Measurements from ENCODE around the gene TSEN54.
"Not testable (repeated sequence)": the region's sequence is repeated elsewhere in the genome, so short reads cannot be mapped to it uniquely, and the experiment has no call there.

The TSEN54 gene

DNA sequence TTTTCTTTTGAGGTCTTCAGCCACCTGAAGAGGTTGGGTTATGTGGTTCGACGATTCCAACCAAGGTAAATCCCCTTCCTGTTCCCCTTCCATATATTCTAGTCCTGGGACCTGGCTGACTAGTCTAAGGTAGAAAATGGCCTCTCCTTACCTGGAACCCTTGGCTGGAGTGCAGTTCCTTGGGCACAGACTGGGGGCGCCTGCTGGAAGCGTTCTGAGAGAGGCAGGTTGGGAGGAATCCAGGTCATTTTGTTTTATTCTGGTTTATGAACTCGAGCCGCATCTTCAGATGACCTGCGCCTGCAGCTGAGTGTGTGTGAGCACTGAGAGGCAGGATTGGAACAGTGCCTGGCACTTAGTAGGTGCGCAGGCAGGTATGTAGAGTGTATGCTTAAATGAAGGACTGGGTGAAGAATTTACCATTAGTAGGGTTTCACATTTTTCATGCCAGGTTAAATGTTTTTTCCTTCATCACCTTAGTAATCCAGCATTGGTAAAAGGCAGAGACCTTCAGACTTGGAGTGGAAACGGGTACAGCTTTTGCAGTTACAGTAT lies 2.7 kb downstream of the TSEN54 start:
- no peak for DNase-seq (ENCODE audit: low read depth)

DNA sequence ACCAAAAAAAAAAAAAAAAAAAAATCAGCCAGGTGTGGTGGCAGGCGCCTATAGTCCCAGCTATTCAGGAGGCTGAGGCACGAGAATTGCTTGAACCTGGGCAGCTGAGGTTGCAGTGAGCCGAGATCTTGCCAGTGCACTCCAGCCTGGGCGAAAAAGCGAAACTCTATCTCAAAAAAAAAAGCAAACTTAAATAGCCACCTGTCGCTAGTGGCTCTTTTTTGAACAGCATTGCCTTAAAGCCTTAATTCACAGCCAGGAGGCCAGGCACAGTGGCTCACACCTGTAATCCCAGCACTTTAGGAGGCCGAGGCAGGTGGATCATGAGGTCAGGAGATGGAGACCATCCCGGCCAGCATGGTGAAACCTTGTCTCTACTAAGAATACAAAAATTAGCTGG lies 4.1 kb downstream of the TSEN54 start:
- DNase-seq (ENCODE audit: low read depth), result not testable (repeated sequence)

DNA sequence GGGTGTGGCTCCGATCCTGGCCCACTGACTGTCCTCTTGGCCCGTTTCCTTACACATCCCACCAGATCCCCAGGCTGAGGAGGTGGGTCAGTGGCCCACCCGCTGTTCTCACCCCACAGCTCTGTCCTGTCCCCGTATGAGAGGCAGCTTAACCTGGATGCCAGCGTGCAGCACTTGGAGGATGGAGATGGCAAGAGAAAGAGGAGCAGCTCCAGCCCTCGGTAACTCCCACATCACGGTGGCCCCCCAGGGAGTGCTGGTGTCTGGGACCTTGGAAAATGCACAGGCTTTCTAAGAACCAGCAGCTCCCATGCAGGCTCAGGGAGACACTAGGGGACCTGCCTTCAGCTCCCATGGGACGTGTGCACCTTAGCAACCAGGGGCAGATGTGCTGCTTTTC lies 5.0 kb downstream of the TSEN54 start:
- no peak for DNase-seq (ENCODE audit: low read depth)

DNA sequence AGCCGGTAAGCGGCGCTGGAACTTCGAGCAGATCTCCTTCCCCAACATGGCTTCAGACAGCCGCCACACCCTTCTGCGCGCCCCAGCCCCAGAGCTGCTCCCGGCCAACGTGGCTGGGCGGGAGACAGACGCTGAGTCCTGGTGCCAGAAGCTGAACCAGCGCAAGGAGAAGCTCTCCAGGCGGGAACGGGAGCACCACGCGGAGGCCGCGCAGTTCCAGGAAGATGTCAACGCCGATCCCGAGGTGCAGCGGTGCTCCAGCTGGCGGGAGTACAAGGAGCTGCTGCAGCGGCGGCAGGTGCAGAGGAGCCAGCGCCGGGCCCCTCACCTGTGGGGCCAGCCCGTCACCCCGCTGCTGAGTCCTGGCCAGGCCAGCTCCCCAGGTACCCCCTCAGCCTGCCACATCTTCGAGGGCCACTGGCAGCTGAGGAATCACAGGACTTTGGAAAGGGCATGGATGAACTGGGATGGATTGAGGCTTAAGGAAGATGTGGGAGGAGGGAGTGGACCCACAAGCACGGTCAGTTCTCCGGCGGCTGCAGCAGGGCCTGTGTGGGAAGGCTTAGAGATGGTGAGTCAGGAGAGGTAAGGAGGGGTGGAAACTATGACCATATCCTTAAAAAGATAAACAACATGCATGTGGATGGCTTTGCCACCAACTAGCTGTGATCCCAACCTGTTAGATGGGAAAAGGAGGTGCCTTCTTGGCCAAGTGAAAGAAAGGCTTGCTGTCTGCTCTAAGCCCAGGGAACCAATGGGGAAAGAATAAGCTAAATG lies 5.8 kb downstream of the TSEN54 start:
- DNase-seq (ENCODE audit: low read depth), result no peak

DNA sequence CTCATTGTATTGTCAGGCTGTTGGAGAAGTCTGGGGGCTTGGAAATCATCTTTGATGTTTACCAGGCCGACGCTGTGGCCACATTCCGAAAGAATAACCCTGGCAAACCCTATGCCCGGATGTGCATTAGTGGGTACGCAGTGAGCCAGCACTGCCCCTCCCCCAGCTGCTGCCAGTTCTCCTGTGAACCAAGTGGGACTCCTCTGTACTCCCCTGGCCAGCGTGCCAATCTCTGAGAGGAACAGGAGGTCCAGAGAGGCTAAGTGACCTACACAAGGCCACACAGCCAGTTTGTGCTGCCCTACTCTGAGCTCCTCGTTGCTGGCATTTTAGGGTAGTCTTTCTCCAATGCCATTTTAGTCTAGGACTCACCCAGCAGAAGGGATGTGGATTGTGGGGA lies 7.3 kb downstream of the TSEN54 start:
- DNase-seq (ENCODE audit: low read depth), result no peak

DNA sequence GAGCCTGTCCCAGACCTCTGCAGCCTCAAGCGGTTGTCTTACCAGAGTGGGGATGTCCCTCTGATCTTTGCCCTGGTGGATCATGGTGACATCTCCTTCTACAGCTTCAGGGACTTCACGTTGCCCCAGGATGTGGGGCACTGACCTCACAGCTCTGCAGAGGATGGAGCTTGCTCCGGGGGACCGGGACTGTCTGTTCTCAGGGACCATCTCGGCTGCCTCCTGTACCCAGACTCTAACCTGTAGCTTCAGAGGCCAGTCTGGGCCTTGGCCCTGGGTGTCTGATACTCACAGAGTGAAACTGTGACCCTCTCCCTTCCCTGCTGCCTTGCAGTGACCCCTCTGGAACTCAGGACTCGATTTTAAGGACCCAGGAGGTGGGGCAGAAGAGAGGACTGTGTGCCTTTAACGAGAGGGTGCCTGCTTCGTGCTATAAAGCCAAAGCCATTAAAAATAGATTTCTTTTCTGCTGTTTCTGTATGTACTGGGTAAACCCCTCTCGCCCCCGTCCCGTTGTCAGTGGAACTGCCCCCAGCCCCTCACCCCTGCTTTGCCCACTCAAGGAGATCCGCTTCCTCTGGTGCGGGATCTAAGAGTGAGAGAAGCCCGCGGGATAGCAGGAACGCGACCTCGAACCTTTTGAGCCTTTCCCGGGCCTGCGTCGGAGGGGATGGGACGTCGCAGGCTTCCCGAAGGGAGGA lies 8.1 kb downstream of the TSEN54 start:
- no peak for DNase-seq (ENCODE audit: low read depth)

DNA sequence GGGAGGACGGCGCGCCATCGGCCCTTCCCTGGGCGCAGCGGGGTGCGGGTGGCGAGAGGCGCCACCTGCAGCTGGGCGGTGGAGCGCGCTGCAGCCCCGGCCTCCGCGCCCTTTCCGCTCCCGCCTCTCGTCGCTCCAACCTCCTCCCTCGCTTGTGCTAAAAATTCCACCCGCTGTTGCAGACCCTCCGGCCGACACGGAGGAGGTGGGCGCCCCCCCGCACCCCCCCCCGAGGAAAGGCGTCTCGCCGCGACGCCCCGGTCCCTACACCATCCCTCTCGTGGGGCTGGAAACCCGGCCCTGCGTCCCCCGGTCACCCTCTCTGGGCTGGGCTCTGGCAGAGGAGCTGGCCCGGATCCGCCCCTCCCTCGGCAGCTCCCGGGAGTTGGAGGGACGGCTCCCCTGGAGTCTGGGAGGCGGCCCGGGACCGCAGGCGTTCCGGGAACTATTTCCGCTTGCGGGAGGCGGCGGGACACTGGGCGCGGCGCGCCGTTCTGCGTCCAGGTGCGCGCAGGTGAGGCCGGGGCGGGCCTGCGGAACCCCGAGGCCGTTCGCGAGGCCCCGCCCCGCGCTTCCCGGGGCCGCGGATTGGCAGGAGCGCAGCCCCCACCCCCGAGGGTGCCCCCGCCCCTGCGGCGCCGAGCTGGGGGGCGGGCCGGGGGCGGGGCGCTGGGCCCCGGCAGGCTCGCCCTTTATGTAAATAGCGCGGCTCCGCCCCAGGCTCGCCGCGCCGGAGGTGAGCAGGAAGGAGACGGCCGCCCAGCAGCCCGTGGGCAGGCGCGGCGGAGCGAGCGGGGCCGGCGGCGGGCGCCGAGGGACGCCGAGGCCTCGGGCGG lies 8.9 kb downstream of the TSEN54 start, which contains the start of gene LLGL2:
TSS of gene LLGL2 (plus strand) at position 728 of the 836 bp plus-strand sequence. CDS start 17,730 bp downstream, outside the sequence.
- no peak for DNase-seq (ENCODE audit: low read depth)

DNA sequence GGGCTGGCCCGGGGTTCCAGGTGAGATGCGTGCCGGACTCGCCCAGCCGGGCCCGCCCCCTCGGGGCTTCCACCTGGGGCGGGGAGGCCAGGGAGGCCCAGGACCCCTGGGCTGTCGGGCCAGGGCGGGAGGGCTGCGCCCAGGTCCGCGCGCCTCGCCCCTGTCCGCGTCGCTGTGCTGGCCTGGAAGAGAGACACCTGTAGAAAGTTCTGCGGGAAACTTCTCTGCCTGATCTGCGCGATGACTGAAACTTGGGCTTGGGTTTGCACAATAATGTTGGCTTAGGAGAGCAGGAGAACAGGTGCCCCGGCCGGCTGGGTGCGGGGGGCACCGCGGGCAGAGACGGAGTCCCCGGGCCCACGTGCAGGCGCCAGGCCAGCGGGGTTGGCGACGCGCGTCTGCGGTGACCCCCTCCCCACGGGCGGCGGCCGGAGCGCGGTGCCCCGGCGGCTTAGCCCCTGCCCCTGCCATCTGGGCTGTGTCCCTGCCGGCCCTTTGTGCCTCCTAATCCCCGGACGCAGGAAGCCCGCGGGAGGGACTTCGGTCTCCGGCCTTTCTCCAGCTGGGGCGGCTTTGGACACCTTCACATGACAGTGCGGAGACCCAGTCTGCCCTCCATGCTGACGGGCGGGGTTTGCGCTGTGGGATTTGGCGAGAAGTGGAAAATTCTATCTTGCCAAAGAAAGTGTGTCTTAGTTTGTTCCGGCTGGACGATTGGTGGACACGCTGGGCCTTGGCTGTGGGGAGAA lies 9.7 kb downstream of the TSEN54 start:
- DNase-seq (ENCODE audit: low read depth), result no peak

DNA sequence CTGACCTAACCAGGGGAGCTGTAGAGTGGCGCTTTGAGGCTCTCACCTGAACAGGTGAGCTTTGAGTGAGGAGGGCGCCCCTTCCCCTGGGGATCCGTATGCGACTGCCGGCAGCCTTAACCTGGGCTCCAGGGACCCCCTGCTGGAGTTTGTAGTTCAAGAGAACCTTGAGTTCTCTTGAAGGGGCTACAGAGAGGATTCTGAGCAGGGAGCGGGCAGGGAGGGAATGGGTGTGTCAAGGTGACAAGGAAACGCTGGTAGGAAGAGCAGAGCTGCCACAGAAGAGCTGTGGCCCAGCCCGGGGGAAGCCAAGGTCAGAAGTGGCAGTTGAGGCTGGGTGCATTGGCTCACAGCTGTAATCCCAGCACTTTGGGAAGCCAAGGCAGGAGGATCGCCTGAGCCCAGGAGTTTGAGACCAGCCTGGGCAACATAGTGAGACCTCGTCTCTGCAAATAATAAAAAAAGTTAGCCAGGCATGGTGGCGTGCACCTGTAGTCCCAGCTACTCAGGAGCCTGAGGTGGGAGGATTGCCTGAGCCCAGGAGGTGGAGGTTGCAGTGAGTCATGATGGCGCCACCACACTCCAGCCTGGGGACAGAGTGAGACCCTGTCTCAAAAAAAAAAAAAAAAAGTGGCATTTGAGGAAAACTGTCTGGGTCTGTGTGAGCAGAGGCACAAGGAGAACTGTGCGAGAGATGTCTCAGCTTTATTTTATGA lies 10.4 kb downstream of the TSEN54 start:
- no peak for DNase-seq (ENCODE audit: low read depth)

DNA sequence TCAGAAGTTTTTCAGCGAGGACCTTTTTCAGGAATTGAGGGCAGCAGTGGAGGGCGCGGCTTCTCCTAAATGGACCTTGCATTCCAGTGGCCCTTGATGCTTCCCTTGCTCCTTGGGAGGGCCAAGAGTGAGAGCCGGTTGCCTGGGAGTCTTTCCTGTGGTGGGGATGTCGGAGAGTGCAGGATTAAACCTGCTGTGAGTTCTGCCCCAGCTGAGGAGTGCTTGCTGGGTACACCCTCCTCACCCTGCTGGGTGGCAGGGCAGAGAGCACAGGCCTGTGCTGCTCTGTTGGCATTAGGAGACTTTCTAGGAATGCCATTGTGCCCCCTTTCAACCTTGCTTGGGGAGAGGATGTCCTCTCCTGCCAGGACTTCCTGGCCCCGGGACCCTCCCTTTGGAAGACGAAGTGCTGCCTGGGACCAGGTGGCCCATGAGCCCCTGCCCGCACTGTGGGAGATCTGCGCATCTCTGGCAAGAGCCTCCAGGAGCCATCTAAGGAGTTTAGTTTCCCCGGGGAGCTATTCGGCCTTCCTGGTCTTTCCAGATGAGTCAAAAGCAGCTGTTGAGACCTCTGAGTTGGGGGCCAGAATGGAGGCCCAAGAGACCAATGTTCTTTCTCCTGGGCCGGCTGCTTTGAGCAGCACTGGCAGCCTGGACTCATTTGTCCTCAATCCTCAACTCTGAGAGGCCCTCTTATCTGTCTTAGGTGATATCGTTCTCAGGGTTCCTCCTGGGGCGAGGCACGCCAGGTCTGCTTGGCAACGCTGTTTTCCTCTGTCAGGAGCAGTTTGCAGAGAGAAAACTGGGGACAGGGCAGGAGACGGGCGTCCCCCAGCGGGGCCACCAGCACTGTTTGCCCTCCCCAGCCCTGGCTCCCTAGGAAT lies 14.8 kb downstream of the TSEN54 start:
- DNase-seq (ENCODE audit: low read depth), result no peak

DNA sequence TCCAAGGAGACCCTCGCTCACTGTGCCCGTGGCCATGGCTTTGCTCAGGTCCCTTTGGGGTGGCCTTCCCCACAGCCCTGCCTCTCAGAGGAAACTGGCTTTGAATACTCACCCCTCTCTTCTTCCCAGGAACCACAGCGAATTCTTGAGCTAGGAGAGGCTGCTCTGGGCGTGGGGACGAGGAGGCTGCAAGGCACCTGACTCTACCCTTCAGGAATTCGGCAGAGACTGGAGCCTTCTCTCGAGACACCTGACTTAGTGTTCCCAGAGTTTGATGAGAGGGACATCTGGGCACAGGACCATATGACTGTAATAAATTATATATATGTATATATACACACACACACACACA lies 15.4 kb downstream of the TSEN54 start:
- no peak for DNase-seq (ENCODE audit: low read depth)

DNA sequence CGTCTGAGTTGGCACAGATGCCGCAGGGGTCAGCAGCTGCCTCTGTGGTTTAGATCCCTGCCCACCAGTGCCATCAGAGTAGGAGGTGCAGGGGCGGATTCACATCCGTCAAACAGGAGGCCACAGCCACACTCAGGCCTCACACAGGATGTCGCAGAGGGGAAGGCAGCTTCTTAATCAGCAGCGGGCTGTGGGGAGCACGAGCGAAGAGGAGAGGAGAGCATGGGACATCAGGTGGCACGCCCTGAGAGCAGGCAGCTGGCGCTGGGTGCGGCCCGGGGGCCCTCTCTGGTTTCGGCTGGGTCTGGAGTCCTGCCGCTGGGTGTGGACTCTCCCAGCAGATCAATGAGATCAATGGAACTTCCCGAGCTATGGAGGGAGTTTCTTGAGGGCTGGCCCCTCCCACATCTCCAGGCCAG lies 18.8 kb downstream of the TSEN54 start:
- no peak for DNase-seq (ENCODE audit: low read depth)

DNA sequence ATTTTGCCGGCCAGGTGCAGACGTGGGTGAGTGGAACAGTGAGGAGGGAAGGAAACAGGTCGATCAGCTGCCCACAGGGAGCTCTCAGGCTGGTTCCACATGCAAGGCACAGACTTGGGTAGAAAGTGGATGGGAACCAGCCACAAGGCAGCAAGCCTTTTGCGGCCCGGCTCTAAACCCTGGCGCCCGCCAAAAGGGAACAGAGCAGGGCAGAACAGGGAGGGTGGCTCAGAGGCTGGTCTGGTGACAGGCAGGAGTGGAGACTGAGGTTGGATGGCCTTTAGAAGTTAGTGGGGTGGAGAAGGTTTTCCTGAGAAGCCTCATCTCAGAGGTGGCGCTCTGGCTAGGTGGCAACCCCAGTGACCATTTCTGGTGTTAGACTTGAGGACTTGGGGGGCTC lies 19.5 kb downstream of the TSEN54 start:
- no peak for DNase-seq (ENCODE audit: low read depth)

DNA sequence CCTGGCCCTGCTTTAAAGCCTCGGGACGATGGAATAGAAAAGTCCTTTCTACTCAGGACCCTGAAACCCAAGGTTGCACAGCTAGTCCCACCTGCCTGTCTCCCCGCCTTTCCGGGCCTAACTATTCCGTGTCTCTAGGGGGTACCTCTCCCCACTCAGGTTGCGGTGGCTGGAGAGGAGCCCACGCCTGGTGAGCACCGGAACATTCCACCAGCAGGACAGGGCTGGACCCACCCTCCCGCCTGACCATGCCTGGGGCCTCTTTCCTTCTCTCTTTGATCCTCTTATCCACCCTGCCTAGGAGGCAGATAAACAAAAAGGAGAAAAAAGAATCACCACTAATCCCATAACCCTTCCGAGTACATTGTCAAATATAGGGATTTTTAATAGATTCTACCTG lies 20.0 kb downstream of the TSEN54 start:
- DNase-seq (ENCODE audit: low read depth), result no peak

DNA sequence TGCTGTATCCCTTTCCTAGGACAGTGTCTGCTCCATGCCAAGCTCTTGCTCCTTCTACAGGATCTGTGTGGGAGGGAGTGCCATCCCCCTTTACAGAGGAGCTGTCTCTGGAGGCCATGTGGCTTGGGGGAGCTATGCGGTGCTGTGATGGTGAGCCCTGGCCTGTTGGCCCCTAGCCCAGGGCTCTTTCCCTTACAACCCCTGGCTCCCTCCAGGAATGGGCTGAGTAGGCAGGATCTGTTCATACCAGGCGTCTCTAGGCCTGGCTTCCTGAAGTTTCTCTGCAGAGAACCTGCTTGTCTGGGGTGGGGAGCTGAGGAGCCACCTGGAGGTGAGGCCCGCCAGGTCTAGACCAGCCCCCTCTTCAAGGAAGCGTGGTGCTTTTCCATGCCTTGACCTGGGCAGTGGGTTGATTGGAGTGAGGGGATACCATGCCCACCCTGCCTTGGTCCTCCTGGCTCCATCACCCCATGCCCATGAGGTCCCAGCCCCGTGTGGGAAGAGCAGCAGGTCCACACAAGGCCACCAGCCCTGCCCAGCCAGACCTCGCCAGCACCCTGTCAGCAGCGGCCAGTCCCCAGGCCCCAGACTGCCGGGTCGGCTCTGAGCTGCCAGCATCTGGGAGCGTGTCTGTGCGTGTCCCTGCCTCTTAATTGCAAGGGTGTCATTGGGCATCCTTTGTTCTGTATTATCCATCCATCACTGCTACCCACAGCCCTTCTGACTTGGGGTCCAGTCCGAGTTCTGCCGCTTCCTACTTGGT lies 23.8 kb downstream of the TSEN54 start:
- no peak for DNase-seq (ENCODE audit: low read depth)

DNA sequence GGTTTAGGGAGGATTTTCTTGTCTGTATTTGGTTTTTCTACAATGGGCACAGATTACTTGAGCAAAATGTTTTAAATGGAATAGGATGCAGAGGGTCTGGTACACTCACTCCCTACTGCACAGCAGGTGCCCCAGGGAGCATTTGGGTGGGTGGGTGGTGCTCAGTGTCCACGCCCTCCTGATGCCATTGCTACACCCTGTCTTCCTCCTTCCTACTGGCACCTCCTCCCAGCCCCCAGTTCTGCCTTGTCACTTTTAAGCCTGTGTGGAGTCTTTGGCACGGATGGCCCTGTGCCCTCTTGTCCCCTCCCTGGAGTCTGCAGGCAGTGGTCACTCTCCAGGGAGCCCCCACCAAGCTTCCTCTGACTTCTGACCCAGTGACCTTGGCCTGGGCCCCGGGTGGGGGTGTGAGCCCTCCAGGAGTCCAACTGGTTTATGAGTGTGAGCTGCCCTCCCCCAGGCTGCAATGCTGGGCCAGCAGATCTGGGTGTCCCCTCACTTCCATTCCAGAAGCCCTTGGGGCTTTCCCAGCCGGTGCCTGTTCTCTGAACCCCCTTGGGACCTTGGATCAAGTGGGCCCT lies 24.7 kb downstream of the TSEN54 start:
- no peak for DNase-seq (ENCODE audit: low read depth)

DNA sequence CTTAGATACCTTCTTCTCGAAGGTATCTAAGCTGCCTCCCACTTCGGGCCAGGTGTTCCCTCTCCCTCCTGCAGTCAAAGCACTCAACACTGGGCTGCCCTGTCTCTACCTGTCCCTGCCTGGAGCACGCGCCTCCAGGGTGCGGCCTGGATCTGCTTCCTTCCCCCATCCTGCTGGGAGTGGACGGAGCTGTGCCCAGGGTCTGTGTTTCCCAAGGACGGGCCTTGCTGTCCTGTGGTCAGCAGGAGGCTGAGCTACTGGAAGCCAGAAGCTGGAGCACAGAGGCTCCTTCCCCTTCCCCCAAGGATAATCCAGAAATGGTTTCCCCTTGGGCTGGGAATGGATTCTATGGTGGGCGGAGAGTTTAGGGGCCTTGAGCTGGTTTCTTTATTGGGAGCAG lies 25.9 kb downstream of the TSEN54 start:
- DNase-seq (ENCODE audit: low read depth), result no peak

DNA sequence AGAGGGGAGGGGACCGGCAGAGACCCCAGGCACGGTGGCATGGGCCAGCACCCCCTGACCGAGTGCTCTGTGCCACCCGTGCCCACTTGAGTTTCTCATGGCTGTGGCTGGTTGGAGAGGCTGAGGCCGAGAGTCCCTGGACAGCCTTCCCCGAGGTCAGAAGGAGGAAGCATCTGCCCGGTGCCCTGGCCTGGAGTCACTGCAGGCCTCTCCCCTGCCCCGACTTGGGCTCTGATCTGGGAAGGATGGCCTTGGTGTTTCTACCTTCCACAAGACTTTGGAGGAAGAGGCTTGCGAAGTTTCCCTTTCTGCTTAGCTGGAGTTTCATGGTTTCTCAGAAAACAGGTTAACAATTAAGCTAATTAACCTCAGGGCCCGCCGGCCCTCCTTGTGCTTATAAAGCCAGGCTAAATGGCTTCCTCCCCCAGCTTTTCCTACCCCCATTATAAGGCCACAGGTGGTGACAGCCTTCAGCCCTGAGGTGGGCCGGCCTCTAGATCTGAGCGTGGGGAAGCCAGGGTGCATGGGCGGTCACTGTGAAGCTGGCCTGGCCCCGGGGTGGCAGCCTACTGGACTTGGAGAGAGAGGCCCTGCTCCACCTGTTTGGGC lies 26.5 kb downstream of the TSEN54 start:
- DNase-seq (ENCODE audit: low read depth), result no peak
